GM23248 (cell line): ENCODE data around the gene COL18A1. TPM values are rescaled to one million over a fixed set of nuclear protein-coding genes. Genes with fewer than 3 reads are reported as not detected.

Experiments
- DNase-seq: peaks from one replicate; pipeline ENCODE4 v3.0.0-alpha.2; 2015
- H2AFZ ChIP-seq: fragments of 200-600 bp; sonication (generic); 2 replicates; pipeline ENCODE4 v1.6.1; 2016; ENCODE audit warnings: antibody characterized with exemption
- H3F3A ChIP-seq: fragments of 200-600 bp; sonication (generic); 2 replicates; pipeline ENCODE4 v1.6.1; 2016; ENCODE audit warnings: mild to moderate bottlenecking, antibody characterized with exemption, mixed run types; ENCODE audit not compliant: insufficient read depth
- H3K27ac ChIP-seq: fragments of 200-600 bp; sonication (generic); 2 replicates; pipeline ENCODE4 v1.5.1; 2016; ENCODE audit warnings: mild to moderate bottlenecking
- H3K27me3 ChIP-seq: fragments of 200-600 bp; sonication (generic); replicated peaks from 2 replicates; pipeline ENCODE4 v1.6.1; 2016; ENCODE audit warnings: mild to moderate bottlenecking; ENCODE audit not compliant: insufficient read depth
- H3K36me3 ChIP-seq: fragments of 200-600 bp; sonication (generic); 2 replicates; pipeline ENCODE4 v1.6.1; 2016; ENCODE audit warnings: low read depth, mild to moderate bottlenecking
- H3K4me1 ChIP-seq: fragments of 200-600 bp; sonication (generic); 2 replicates; pipeline ENCODE4 v1.6.1; 2016; ENCODE audit warnings: mild to moderate bottlenecking; ENCODE audit not compliant: insufficient read depth
- H3K4me2 ChIP-seq: fragments of 200-600 bp; sonication (generic); one replicate; pipeline ENCODE4 v1.6.1; 2016; ENCODE audit warnings: mild to moderate bottlenecking; ENCODE audit not compliant: unreplicated experiment
- H3K4me3 ChIP-seq: fragments of 200-600 bp; sonication (generic); 2 replicates; pipeline ENCODE4 v1.5.1; 2016; ENCODE audit warnings: mild to moderate bottlenecking
- H3K79me2 ChIP-seq: fragments of 200-600 bp; sonication (generic); 2 replicates; pipeline ENCODE4 v1.6.1; 2016; ENCODE audit warnings: mild to moderate bottlenecking; ENCODE audit not compliant: insufficient read depth
- H3K9ac ChIP-seq: fragments of 200-600 bp; sonication (generic); 2 replicates; pipeline ENCODE4 v1.6.1; 2016; ENCODE audit warnings: mild to moderate bottlenecking
- H3K9me2 ChIP-seq: fragments of 200-600 bp; sonication (generic); 2 replicates; pipeline ENCODE4 v1.6.1; 2016; ENCODE audit warnings: mixed run types, mild to moderate bottlenecking, moderate library complexity; ENCODE audit not compliant: insufficient read depth
- H3K9me3 ChIP-seq: fragments of 200-600 bp; sonication (generic); one replicate; pipeline ENCODE4 v1.6.1; 2017; ENCODE audit warnings: low read depth
- H4K20me1 ChIP-seq: fragments of 200-600 bp; sonication (generic); 2 replicates; pipeline ENCODE4 v1.6.0; 2016; ENCODE audit not compliant: insufficient read depth
- EZH2 ChIP-seq: fragments of 200-600 bp; sonication (generic); IDR thresholded peaks from 2 replicates; pipeline ENCODE4 v1.6.1; 2018; ENCODE audit warnings: antibody characterized with exemption, mild to moderate bottlenecking; ENCODE audit not compliant: insufficient read depth, poor library complexity, severe bottlenecking
- EZH2phosphoT487 ChIP-seq: fragments of 200-600 bp; sonication (generic); IDR thresholded peaks from 2 replicates; pipeline ENCODE4 v1.6.1; 2018; ENCODE audit warnings: antibody characterized with exemption, moderate library complexity, mild to moderate bottlenecking, low read depth; ENCODE audit not compliant: insufficient read depth
- WGBS, 2 experiments: methylation state at CpG; one replicate each; pipeline ENCODE4 v1.1.6; 2015 to 2017; ENCODE audit warnings: low lambda C conversion rate in 2 of 2, low coverage in 1 of 2; ENCODE audit errors: missing lambda C conversion rate in 2 of 2; 5-methylcytosine and 5-hydroxymethylcytosine counted together
- in situ Hi-C: fragments of 300-500 bp; cut with MboI; formaldehyde crosslinking; loops from 2 replicates; pipeline ENCODE4 v1.15.0; 2020
- polyA plus RNA-seq: library from polyadenylated mRNA; unstranded; fragments of >200 nt; fragmentation: Nextera tagmentation; extraction: Ambion mirVana; gene quantifications from 2 replicates; pipeline ENCODE4 v1.2.1, GENCODE V29; 2016
- total RNA-seq: library from RNA; depleted of rRNA; stranded (reverse); fragments of >200 nt; shearing (Covaris generic); gene quantifications from 2 replicates; pipeline ENCODE4 v1.2.3, GENCODE V29; 2014

The COL18A1 gene
- total and polyA plus RNA-seq, 2 experiments from 2014 or later = 1.7 to 30.5 TPM

- no peaks in the 10 kb centered on the region for H3K9me2 ChIP-seq
- in situ Hi-C loops = loop anchor here (10.0 kb wide), 1 partner anchor 315 kb away; no protein-coding TSS in a partner anchor
- no peak for DNase-seq
- peaks cover 8% of the 10 kb centered on the region; the same call in 1 of the 2 replicates for H3F3A ChIP-seq
- H2AFZ ChIP-seq = no peak overlapping the region
- no peaks in the 10 kb centered on the region for H3K27me3 ChIP-seq
- no peak overlapping the region for H3K27ac ChIP-seq
- peaks cover 21% of the 10 kb centered on the region for H3K4me1 ChIP-seq
- TF ChIP-seq EZH2phosphoT487 (no peak), EZH2 (no peak)
- 94 to 96% methylated on average over 15 to 23 of the region's 23 CpGs for WGBS, 2 experiments
- no peaks in the 10 kb centered on the region for H3K79me2 ChIP-seq
- no peaks in the 10 kb centered on the region for H4K20me1 ChIP-seq
- H3K9ac ChIP-seq = no peak overlapping the region
- no peak overlapping the region for H3K4me2 ChIP-seq
- no peak overlapping the region for H3K4me3 ChIP-seq
- H3K36me3 ChIP-seq = no peaks in the 10 kb centered on the region
- no peaks in the 10 kb centered on the region for H3K9me3 ChIP-seq
Observed at GRCh38 chr21:45459171-45460010, 54.4 kb downstream of the COL18A1 start.

GRCh38 chr21:45460011-45460565, 55.1 kb downstream of the COL18A1 start:
- H3K4me1 ChIP-seq = peaks cover 14% of the 10 kb centered on the region
- in situ Hi-C loops = no loop called here
- peak overlapping the region; percentile 44; the same call in 1 of the 2 replicates for H3K9ac ChIP-seq
- no peaks in the 10 kb centered on the region for H3K27me3 ChIP-seq
- TF ChIP-seq EZH2phosphoT487 = no peak
- no peak for TF ChIP-seq EZH2
- 89 to 91% methylated on average over 20 to 22 of the region's 23 CpGs for WGBS, 2 experiments
- peak overlapping the region; percentile 66 for H3K27ac ChIP-seq
- H3K79me2 ChIP-seq = no peaks in the 10 kb centered on the region
- no peak for DNase-seq
- H3K36me3 ChIP-seq = no peaks in the 10 kb centered on the region
- no peaks in the 10 kb centered on the region for H3K9me2 ChIP-seq
- no peaks in the 10 kb centered on the region for H3K9me3 ChIP-seq
- peak overlapping the region; percentile 10; the same call in 1 of the 2 replicates for H3K4me3 ChIP-seq
- peak overlapping the region; percentile 54 for H3K4me2 ChIP-seq
- H4K20me1 ChIP-seq = no peaks in the 10 kb centered on the region
- no peak overlapping the region for H2AFZ ChIP-seq
- peaks cover 8% of the 10 kb centered on the region; the same call in 1 of the 2 replicates for H3F3A ChIP-seq

GRCh38 chr21:45460611-45461368, 55.8 kb downstream of the COL18A1 start:
- no peaks in the 10 kb centered on the region for H4K20me1 ChIP-seq
- H3K9me2 ChIP-seq = no peaks in the 10 kb centered on the region
- no peaks in the 10 kb centered on the region for H3K27me3 ChIP-seq
- H3K4me3 ChIP-seq = peak overlapping the region; percentile 10; the same call in 1 of the 2 replicates
- H3K9ac ChIP-seq = peak overlapping the region; percentile 44; the same call in 1 of the 2 replicates
- H3K79me2 ChIP-seq = no peaks in the 10 kb centered on the region
- H2AFZ ChIP-seq = no peak overlapping the region
- 61 to 62% methylated on average over 9 of the region's 9 CpGs for WGBS, 2 experiments
- H3F3A ChIP-seq = peaks cover 8% of the 10 kb centered on the region; the same call in 1 of the 2 replicates
- peak overlapping the region; percentile 66 for H3K27ac ChIP-seq
- H3K4me2 ChIP-seq = peak overlapping the region; percentile 54
- H3K4me1 ChIP-seq = peaks cover 14% of the 10 kb centered on the region
- TF ChIP-seq EZH2 (no peak), EZH2phosphoT487 (no peak)
- H3K9me3 ChIP-seq = no peaks in the 10 kb centered on the region
- no peaks in the 10 kb centered on the region for H3K36me3 ChIP-seq
- DNase-seq = peak; percentile 90
- in situ Hi-C loops = no loop called here

- 55 to 66% methylated on average over 5 of the region's 5 CpGs for WGBS, 2 experiments
- no peaks in the 10 kb centered on the region for H3K36me3 ChIP-seq
- H3K9me2 ChIP-seq = no peaks in the 10 kb centered on the region
- no peak for DNase-seq
- H3K4me2 ChIP-seq = no peak overlapping the region
- H3K79me2 ChIP-seq = no peaks in the 10 kb centered on the region
- TF ChIP-seq EZH2 (no peak), EZH2phosphoT487 (no peak)
- H3K27me3 ChIP-seq = no peaks in the 10 kb centered on the region
- H3K27ac ChIP-seq = no peak overlapping the region
- H3K9me3 ChIP-seq = no peaks in the 10 kb centered on the region
- H4K20me1 ChIP-seq = no peaks in the 10 kb centered on the region
- H2AFZ ChIP-seq = no peak overlapping the region
- H3K4me3 ChIP-seq = no peak overlapping the region
- in situ Hi-C loops = no loop called here
- H3K4me1 ChIP-seq = peaks cover 14% of the 10 kb centered on the region
- peaks cover 8% of the 10 kb centered on the region; the same call in 1 of the 2 replicates for H3F3A ChIP-seq
- H3K9ac ChIP-seq = no peak overlapping the region
Observed at GRCh38 chr21:45461369-45461750, 56.4 kb downstream of the COL18A1 start.
